ENCODE results near the gene LRRC55. TPM values are rescaled to one million over a fixed set of nuclear protein-coding genes. Genes with fewer than 3 reads are reported as not detected.

LRRC55 gene
- total and polyA plus RNA-seq, 9 of the 15 experiments (the other 6 are each of a cell fraction or from before 2014, with no cell fraction given) = not detected

DNA sequence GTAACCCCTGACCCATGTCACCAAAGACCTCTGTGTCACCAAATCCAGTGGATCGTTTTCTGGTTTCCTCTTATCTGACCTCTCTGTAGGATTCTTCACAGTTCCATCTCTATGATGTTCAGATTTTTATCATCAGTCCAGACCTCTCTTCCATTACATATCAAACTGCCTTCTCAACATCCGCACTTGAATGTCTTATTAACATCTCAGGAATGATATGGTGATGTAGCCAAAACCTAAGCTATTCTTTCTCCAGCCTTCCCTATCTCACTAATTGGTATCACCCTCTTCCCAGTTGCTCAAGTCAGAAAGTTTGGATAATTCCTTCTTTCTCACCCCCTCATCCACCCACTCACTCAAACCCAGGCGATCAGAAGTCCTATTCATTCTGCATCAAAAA, 41.8 kb downstream of the LRRC55 start:
- Histone ChIP-seq H3K4me2 (ENCODE audit: insufficient read depth, low read length) (no peak overlapping the region), H3K9me3 (replicated peaks; ENCODE audit: control insufficient read depth, insufficient read depth, low read depth, low read length) (no peaks in the 10 kb centered on the region), H3K79me2 (ENCODE audit: control insufficient read depth, insufficient read depth, low read length) (no peaks in the 10 kb centered on the region), H3K27me3 (ENCODE audit: control insufficient read depth in 2 of 2, insufficient read depth in 2 of 2, low read length in 2 of 2) (peaks cover 7 to 11% of the 10 kb centered on the region in 2 experiments; a peak in 3 of 5 replicates), H3K36me3 (ENCODE audit: control insufficient read depth, insufficient read depth, low read length) (no peaks in the 10 kb centered on the region), H3K9ac (ENCODE audit: insufficient read depth in 1 of 2, low read depth in 2 of 2, low read length in 2 of 2) (no peak overlapping the region), H3K4me3 (no peak overlapping the region), H3K9me1 (ENCODE audit: control insufficient read depth, insufficient read depth, low read length) (no peaks in the 10 kb centered on the region), H4K20me1 (replicated peaks; ENCODE audit: control insufficient read depth, insufficient read depth, low read length) (no peaks in the 10 kb centered on the region), H2AFZ (ENCODE audit: low read depth, low read length) (no peak overlapping the region), H3K4me1 (replicated peaks in 1 of 2; ENCODE audit: control insufficient read depth in 2 of 2, insufficient read depth in 2 of 2, low read length in 2 of 2) (0 out of 5 replicates have a peak, but pooled peaks cover 0 to 3% of the 10 kb centered on the region in 2 experiments), H3K27ac (ENCODE audit: extremely low read depth, low read depth, low read length) (no peak overlapping the region)
- CTCF ChIA-PET (ENCODE audit: low intra/inter-chr PET ratio) = no interaction called here
- TF ChIP-seq MAFK (IDR thresholded peaks at IDR 0.05; ENCODE audit: low read length) = no peak
- TF ChIP-seq ZNF830 (CRISPR knock-in tag; IDR thresholded peaks at IDR 0.05) = no peak
- TF ChIP-seq CHCHD3 (CRISPR knock-in tag; IDR thresholded peaks at IDR 0.05) = no peak
- no peak for TF ChIP-seq GABPA (tag; conservative IDR thresholded peaks at IDR 0.05; ENCODE audit: low read depth)
- no peak for TF ChIP-seq NONO (IDR thresholded peaks at IDR 0.05; ENCODE audit: low read depth in 2 of 2, low read length in 1 of 2)
- TF ChIP-seq YBX1 (IDR thresholded peaks at IDR 0.05) = no peak
- FAIRE-seq (no peak), DNase-seq (ENCODE audit: extremely low read depth in 1 of 4, low spot score in 3 of 4) (no peak), ATAC-seq (no peak)
- in situ Hi-C loops (cut with MboI) = no loop called here
- intact Hi-C loops (cut with micrococcal nuclease) = no loop called here
- 0% methylated on average over 3 of the region's 3 CpGs for WGBS (ENCODE audit: insufficient coverage, low coverage, missing lambda C conversion rate)
- POLR2A ChIA-PET = interaction anchor here (0.8 to 0.9 kb wide), 2 partner anchors 39 to 49 kb away, joined by 3 read pairs; no protein-coding TSS in a partner anchor
- BruUV-seq (replicated peaks) = no TSS peak

DNA sequence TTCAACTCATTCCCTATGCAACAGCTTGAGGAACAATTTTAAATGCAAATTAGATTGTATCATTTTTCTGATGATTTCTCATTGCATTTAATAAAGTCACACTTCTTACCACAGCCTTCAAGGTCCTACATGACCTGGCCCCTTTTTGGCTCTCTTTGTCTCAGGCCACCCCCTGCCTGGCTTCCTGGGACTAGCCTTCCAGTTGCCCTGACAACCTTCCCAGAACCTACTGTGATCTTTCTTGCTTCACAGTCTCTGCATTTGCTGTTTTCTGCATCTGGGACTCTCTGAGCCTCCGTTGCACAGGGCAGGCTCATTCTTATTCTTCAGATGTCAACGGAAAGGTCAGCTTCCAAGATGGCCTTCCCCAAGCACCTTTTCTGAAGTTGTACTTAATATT, 42.4 kb downstream of the LRRC55 start:
- in situ Hi-C loops (cut with MboI) (no loop called here), intact Hi-C loops (cut with micrococcal nuclease) (no loop called here)
- H4K20me1 ChIP-seq (replicated peaks; ENCODE audit: control insufficient read depth, insufficient read depth, low read length) = no peaks in the 10 kb centered on the region
- no peak overlapping the region for H3K27ac ChIP-seq (ENCODE audit: extremely low read depth, low read depth, low read length)
- WGBS (ENCODE audit: insufficient coverage, low coverage, missing lambda C conversion rate) = 0% methylated on average over 2 of the region's 2 CpGs
- H3K4me1 ChIP-seq (replicated peaks in 1 of 2; ENCODE audit: control insufficient read depth in 2 of 2, insufficient read depth in 2 of 2, low read length in 2 of 2) = 0 out of 5 replicates have a peak, but pooled peaks cover 0 to under 1% of the 10 kb centered on the region in 2 experiments
- BruUV-seq (replicated peaks) = no TSS peak
- H2AFZ ChIP-seq (ENCODE audit: low read depth, low read length) = no peak overlapping the region
- DNase-seq (ENCODE audit: extremely low read depth in 1 of 4, low spot score in 3 of 4) = no peak
- H3K9ac ChIP-seq (ENCODE audit: insufficient read depth in 1 of 2, low read depth in 2 of 2, low read length in 2 of 2) = no peak overlapping the region
- no peak overlapping the region for H3K4me3 ChIP-seq
- no peak for ATAC-seq
- no peaks in the 10 kb centered on the region for H3K9me1 ChIP-seq (ENCODE audit: control insufficient read depth, insufficient read depth, low read length)
- no peak overlapping the region for H3K4me2 ChIP-seq (ENCODE audit: insufficient read depth, low read length)
- POLR2A ChIA-PET = interaction anchor here (0.9 to 1.5 kb wide), 2 partner anchors 9 to 40 kb away, joined by 3 to 5 read pairs; no protein-coding TSS in a partner anchor
- CTCF ChIA-PET (ENCODE audit: low intra/inter-chr PET ratio) = no interaction called here
- no peak for TF ChIP-seq GTF2A2 (tag; IDR thresholded peaks at IDR 0.05)
- peak; percentile 19; the same call in 1 of the 2 replicates for TF ChIP-seq RFX1 (IDR thresholded peaks at IDR 0.05)
- no peak for FAIRE-seq
- H3K9me3 ChIP-seq (replicated peaks; ENCODE audit: control insufficient read depth, insufficient read depth, low read depth, low read length) = no peaks in the 10 kb centered on the region
- H3K27me3 ChIP-seq (ENCODE audit: control insufficient read depth in 2 of 2, insufficient read depth in 2 of 2, low read length in 2 of 2) = peaks cover 5 to 16% of the 10 kb centered on the region in 2 experiments; a peak in 3 of 5 replicates
- no peaks in the 10 kb centered on the region for H3K79me2 ChIP-seq (ENCODE audit: control insufficient read depth, insufficient read depth, low read length)
- H3K36me3 ChIP-seq (ENCODE audit: control insufficient read depth, insufficient read depth, low read length) = no peaks in the 10 kb centered on the region
